Heart left ventricle (tissue), 16 donors: Measurements from ENCODE around the gene S100A16. TPM values are rescaled to one million over a fixed set of nuclear protein-coding genes. Genes with fewer than 3 reads are reported as not detected.
"Not testable (repeated sequence)": the region's sequence is repeated elsewhere in the genome, so short reads cannot be mapped to it uniquely, and the experiment has no call there.

Experiments used
- ATAC-seq, 4 donors: fragments of 200-7000 bp; cut with Tn5 transposase; one replicate each; pipeline ENCODE4 v1.9.1; 2020 to 2022; ENCODE audit warnings: moderate library complexity in 4 of 4, mild to moderate bottlenecking in 3 of 4, moderate number of reproducible peaks in 1 of 4
- DNase-seq, 5 donors: peaks; one replicate each; pipeline ENCODE4 v3.0.0-alpha.2; 2020
- H3K27ac ChIP-seq, 12 donors: fragments of 200-600 bp; sonication (generic) in 4 of 12; one replicate each; pipeline versions ENCODE4 v1.5.0 to v1.8.0; 2016 to 2022; ENCODE audit warnings: mild to moderate bottlenecking in 2 of 12
- H3K27me3 ChIP-seq, 9 donors: fragments of 200-600 bp; sonication (generic) in 2 of 9; one replicate each; pipeline versions ENCODE4 v1.5.1 to v1.8.0; 2016 to 2022; ENCODE audit warnings: mild to moderate bottlenecking in 3 of 9
- H3K36me3 ChIP-seq, 9 donors: fragments of 200-600 bp; sonication (generic) in 2 of 9; one replicate each; pipeline versions ENCODE4 v1.5.0 to v1.8.0; 2018 to 2022; ENCODE audit warnings: mild to moderate bottlenecking in 2 of 9
- H3K4me1 ChIP-seq, 12 donors: fragments of 200-600 bp; sonication (generic) in 4 of 12; one replicate each; pipeline versions ENCODE4 v1.5.0 to v1.8.0; 2016 to 2022; ENCODE audit warnings: mild to moderate bottlenecking in 3 of 12
- H3K4me3 ChIP-seq, 12 donors: fragments of 200-600 bp; sonication (generic) in 4 of 12; one replicate each; pipeline versions ENCODE4 v1.5.0 to v1.8.0; 2017 to 2022; ENCODE audit warnings: mild to moderate bottlenecking in 9 of 12, moderate library complexity in 4 of 12
- H3K9me3 ChIP-seq, 12 donors: fragments of 200-600 bp; sonication (generic) in 4 of 12; one replicate each; pipeline versions ENCODE4 v1.5.0 to v1.8.0; 2016 to 2022; ENCODE audit warnings: mild to moderate bottlenecking in 1 of 12
- CTCF ChIP-seq, 12 donors: fragments of 200-600 bp; sonication (generic) in 4 of 12; IDR thresholded peaks; one replicate each; pipeline versions ENCODE4 v1.5.0 to v1.8.0; 2018 to 2022; ENCODE audit warnings: antibody characterized with exemption in 12 of 12, mild to moderate bottlenecking in 5 of 12
- POLR2A ChIP-seq, 2 donors: fragments of 450-650 bp; IDR thresholded peaks; one replicate each; pipeline ENCODE4 v1.6.1; 2017; ENCODE audit warnings: antibody characterized with exemption in 2 of 2, mild to moderate bottlenecking in 2 of 2, moderate library complexity in 2 of 2
- WGBS, 4 donors: extraction: QIAGEN DNeasy Blood & Tissue Kit in 2 of 4; methylation state at CpG; one replicate each; pipeline versions ENCODE4 v1.1.5 to v1.1.7; 2013 to 2018; 5-methylcytosine and 5-hydroxymethylcytosine counted together
- intact Hi-C, 10 donors: fragments of 100-400 bp; cut with DNase I; formaldehyde crosslinking; loops; one replicate each; pipeline versions ENCODE4 v1.11.1 to v1.14.2; 2022
- polyA plus RNA-seq, 2 donors: library from polyadenylated mRNA; stranded (reverse); fragments of 200-250 nt; gene quantifications; one replicate each; pipeline ENCODE4 v1.2.3, GENCODE V29; 2013
- total RNA-seq, 9 donors: library from RNA; depleted of rRNA in 2 of 9; stranded (reverse); fragments of >200 nt in 2 of 9; fragmentation: NEBNext Ultra II Directional in 3 of 9; extraction: Animal tissue kit (Norgen Biotek cat#: 25700) in 3 of 9; gene quantifications; one replicate each; pipeline versions ENCODE4 v1.1.0 to v1.2.4, GENCODE V29; 2016 to 2023
- donor health status: ischemic (EF 13 %, LVEDD 7.1; RV severe dilation, severe dysfunction).
- donor health status: healthy with polysubstance abuse.
- donor health status: DM: no; HTN: yes; CAD: no.
- donor health status: DM: no; HTN: no; CAD: no.
- donor health status: ischemic (EF 25% LVEDD 6.9; RV normal size, moderate dysfunction).
- donor health status: ischemic (EF 25% LVEDD 5.7; RV mildly dilated, moderate dysfunction).
- donor health status: healthy.
- donor health status: DM: yes; HTN: yes; CAD: no.
- donor health status: ischemic (EF 35%, LVEDD 5.7; RV mildly dilated, moderate dysfunction).
- donor health status: nonischemic (EF 11% LVEDD 7.7; RV severe dilation, severe dysfunction).
- donor health status: DM: yes; HTN: yes; CAD: no.
- donor health status: PGD.
- donor health status: ischemic (EF 29% LVEDD 5.4; RV normal size, mild dysfunction).
- donor health status: nonischemic (EF 23%, LVEDD 6.1; RV moderate dilation, normal function).

The S100A16 gene
- total and polyA plus RNA-seq, 11 donors, result 37.2 to 233 (median 70.3) TPM

- H3K4me1 ChIP-seq, result peaks cover 0 to 10% (median 2%) of the 10 kb centered on the region in 12 donors
- H3K4me3 ChIP-seq, result no peak overlapping the region
- no peak for DNase-seq
- intact Hi-C loops, result no loop called here
- 82 to 93% (median 84%) methylated on average over 2 of the region's 2 CpGs for WGBS, 4 donors
- H3K27ac ChIP-seq, result no peak overlapping the region
- no peaks in the 10 kb centered on the region for H3K36me3 ChIP-seq
- no peak for ATAC-seq
- no peaks in the 10 kb centered on the region for H3K9me3 ChIP-seq
- H3K27me3 ChIP-seq, result no peaks in the 10 kb centered on the region
- TF ChIP-seq CTCF (IDR thresholded peaks at IDR 0.05) (no peak), POLR2A (IDR thresholded peaks at IDR 0.05) (no peak)
Observed at GRCh38 chr1:153583976-153584375, 29.0 kb downstream of the S100A16 start.

- H3K27me3 ChIP-seq, H3K4me3 ChIP-seq, intact Hi-C loops, ATAC-seq, H3K9me3 ChIP-seq, DNase-seq, H3K27ac ChIP-seq, H3K36me3 ChIP-seq: not testable (repeated sequence)
- peaks cover 0 to 10% (median 2%) of the 10 kb centered on the region in 12 donors for H3K4me1 ChIP-seq
- WGBS, 4 donors, result 78 to 88% (median 84%) methylated on average over 3 of the region's 3 CpGs
Observed at GRCh38 chr1:153583514-153583913, 29.4 kb downstream of the S100A16 start.

- H3K36me3 ChIP-seq, ATAC-seq, intact Hi-C loops, H3K9me3 ChIP-seq, DNase-seq, H3K27me3 ChIP-seq, H3K27ac ChIP-seq, H3K4me3 ChIP-seq: not testable (repeated sequence)
- H3K4me1 ChIP-seq, result peaks cover 0 to 10% (median 2%) of the 10 kb centered on the region in 12 donors
- 91 to 95% (median 93%) methylated on average over 27 to 34 of the region's 34 CpGs for WGBS, 4 donors
Observed at GRCh38 chr1:153582836-153583235, 30.1 kb downstream of the S100A16 start.

- ATAC-seq, result no peak
- H3K4me1 ChIP-seq, result no peaks in the 10 kb centered on the region
- DNase-seq, result no peak
- no peaks in the 10 kb centered on the region for H3K36me3 ChIP-seq
- no peaks in the 10 kb centered on the region for H3K9me3 ChIP-seq
- no peaks in the 10 kb centered on the region for H3K27me3 ChIP-seq
- TF ChIP-seq POLR2A (IDR thresholded peaks at IDR 0.05) (no peak), CTCF (IDR thresholded peaks at IDR 0.05) (no peak)
- intact Hi-C loops, result loop anchor here in 5 of 10 donors (10.0 kb wide), 4 partner anchors 76 to 224 kb away; partner anchors contain the start of genes S100A9 (in 1 of the 5) and SNAPIN (in 1 of the 5)
- no peak overlapping the region for H3K4me3 ChIP-seq
- WGBS, 4 donors, result 76 to 89% (median 85%) methylated on average over 3 of the region's 3 CpGs
- H3K27ac ChIP-seq, result no peak overlapping the region
Observed at GRCh38 chr1:153578936-153579335, 34.0 kb downstream of the S100A16 start.

- TF ChIP-seq CTCF (IDR thresholded peaks at IDR 0.05) (no peak), POLR2A (IDR thresholded peaks at IDR 0.05) (no peak)
- Histone ChIP-seq H3K4me1 (peaks cover 0 to 3% (median 0%) of the 10 kb centered on the region in 12 donors), H3K27ac (no peak overlapping the region), H3K27me3 (no peaks in the 10 kb centered on the region), H3K9me3 (no peaks in the 10 kb centered on the region), H3K36me3 (no peaks in the 10 kb centered on the region), H3K4me3 (no peak overlapping the region)
- DNase-seq, result no peak
- intact Hi-C loops, result loop anchor here in 5 of 10 donors (10.0 kb wide), 4 partner anchors 76 to 224 kb away; partner anchors contain the start of genes S100A9 (in 1 of the 5) and SNAPIN (in 1 of the 5)
- ATAC-seq, result no peak
Observed at GRCh38 chr1:153578490-153578889, 34.4 kb downstream of the S100A16 start.
